Neural cell (in vitro differentiated cells): ENCODE data around the gene PIWIL1. TPM values are rescaled to one million over a fixed set of nuclear protein-coding genes. Genes with fewer than 3 reads are reported as not detected.

ENCODE experiments used
- H2AFZ ChIP-seq: fragments of 200-600, 300-800 bp; sonication (generic), shearing (Covaris generic); 2 replicates; pipeline ENCODE4 v1.6.0; 2014; ENCODE audit warnings: low read depth, mild to moderate bottlenecking, antibody characterized with exemption, low read length, moderate library complexity
- H3F3A ChIP-seq: fragments of 200-600 bp; shearing (Covaris generic); 2 replicates; pipeline ENCODE4 v1.6.1; 2016; ENCODE audit warnings: mild to moderate bottlenecking, moderate library complexity, mixed read lengths, antibody characterized with exemption, low read length; ENCODE audit not compliant: insufficient read depth, poor library complexity, severe bottlenecking
- H3K27ac ChIP-seq: fragments of 200-600, 300-800 bp; sonication (generic), shearing (Covaris generic); 2 replicates; pipeline ENCODE4 v1.5.1; 2014; ENCODE audit warnings: mild to moderate bottlenecking, low read length, moderate library complexity
- H3K27me3 ChIP-seq: fragments of 300-800, 200-600 bp; sonication (generic), shearing (Covaris generic); 2 replicates; pipeline ENCODE4 v1.6.0; 2014; ENCODE audit warnings: mild to moderate bottlenecking, low read depth, low read length, moderate library complexity; ENCODE audit not compliant: insufficient read depth
- H3K36me3 ChIP-seq: fragments of 300-800, 200-600 bp; sonication (generic), shearing (Covaris generic); 2 replicates; pipeline ENCODE4 v1.5.1; 2014; ENCODE audit warnings: mild to moderate bottlenecking, antibody characterized with exemption, low read length, moderate library complexity; ENCODE audit not compliant: insufficient read depth
- H3K4me2 ChIP-seq: fragments of 300-800, 200-600 bp; sonication (generic), shearing (Covaris generic); 2 replicates; pipeline ENCODE4 v1.6.0; 2014; ENCODE audit warnings: mild to moderate bottlenecking, low read length
- H3K4me3 ChIP-seq: fragments of 300-800, 200-600 bp; sonication (generic), shearing (Covaris generic); 2 replicates; pipeline ENCODE4 v1.5.1; 2014; ENCODE audit warnings: mild to moderate bottlenecking, low read length, moderate library complexity
- H3K79me2 ChIP-seq: fragments of 200-600 bp; shearing (Covaris generic); replicated peaks from 2 replicates; pipeline ENCODE4 v1.6.0; 2014; ENCODE audit warnings: mild to moderate bottlenecking, low read length, moderate library complexity; ENCODE audit not compliant: insufficient read depth
- H3K9ac ChIP-seq: fragments of 300-800, 200-600 bp; sonication (generic), shearing (Covaris generic); 2 replicates; pipeline ENCODE4 v1.6.1; 2016; ENCODE audit warnings: mild to moderate bottlenecking, low read length, mixed read lengths
- H3K9me2 ChIP-seq: fragments of 200-600 bp; shearing (Covaris generic); 2 replicates; pipeline ENCODE4 v1.6.1; 2016; ENCODE audit warnings: mild to moderate bottlenecking, low read length, mixed read lengths; ENCODE audit not compliant: insufficient read depth
- H3K9me3 ChIP-seq: fragments of 200-600, 300-800 bp; sonication (generic), shearing (Covaris generic); 2 replicates; pipeline ENCODE4 v1.6.1; 2016; ENCODE audit warnings: mild to moderate bottlenecking, mixed run types, low read length, moderate library complexity, mixed read lengths
- H4K20me1 ChIP-seq: fragments of 200-600 bp; shearing (Covaris generic); 2 replicates; pipeline ENCODE4 v1.6.1; 2016; ENCODE audit warnings: mild to moderate bottlenecking, mixed run types; ENCODE audit not compliant: insufficient read depth
- EP300 ChIP-seq: fragments of 450-650 bp; conservative IDR thresholded peaks from 2 replicates; pipeline ENCODE4 v1.6.1; 2014; ENCODE audit warnings: antibody characterized with exemption, mild to moderate bottlenecking, moderate library complexity; ENCODE audit not compliant: poor library complexity, severe bottlenecking
- EZH2 ChIP-seq: fragments of 200-600, 300-800 bp; shearing (Covaris generic), sonication (generic); IDR thresholded peaks from 2 replicates; pipeline ENCODE4 v1.6.1; 2014; ENCODE audit warnings: antibody characterized with exemption, low read length, borderline replicate concordance, mild to moderate bottlenecking; ENCODE audit not compliant: insufficient read depth, poor library complexity, severe bottlenecking
- MXI1 ChIP-seq: fragments of 450-650 bp; conservative IDR thresholded peaks from 2 replicates; pipeline ENCODE4 v1.6.1; 2014; ENCODE audit warnings: antibody characterized with exemption, mild to moderate bottlenecking; ENCODE audit not compliant: poor library complexity, severe bottlenecking
- POLR2AphosphoS5 ChIP-seq: IDR thresholded peaks from 2 replicates; pipeline ENCODE4 v1.6.1; 2012
- RAD21 ChIP-seq: fragments of 450-650 bp; conservative IDR thresholded peaks from 2 replicates; pipeline ENCODE4 v1.6.1; 2014; ENCODE audit warnings: antibody characterized with exemption, mild to moderate bottlenecking, moderate library complexity
- SMC3 ChIP-seq: fragments of 450-650 bp; conservative IDR thresholded peaks from 2 replicates; pipeline ENCODE4 v1.6.1; 2014; ENCODE audit warnings: antibody characterized with exemption, mild to moderate bottlenecking, moderate library complexity; ENCODE audit not compliant: poor library complexity
- TAF1 ChIP-seq: IDR thresholded peaks from 2 replicates; pipeline ENCODE4 v1.6.1; 2012; ENCODE audit warnings: low read depth
- polyA plus RNA-seq: library from polyadenylated mRNA; depleted of rRNA; stranded (reverse); fragments of >200 nt; gene quantifications from 2 replicates; pipeline ENCODE4 v1.2.3, GENCODE V29; 2014
- TF ChIP-seq, protein P1 (sequence below): IDR thresholded peaks from 2 replicates; pipeline ENCODE4 v1.6.1; 2012; ENCODE audit warnings: borderline replicate concordance
- TF ChIP-seq, protein P2 (sequence below): fragments of 450-650 bp; IDR thresholded peaks from 2 replicates; pipeline ENCODE4 v1.5.1; 2014; ENCODE audit warnings: antibody characterized with exemption, mild to moderate bottlenecking, moderate library complexity; ENCODE audit not compliant: poor library complexity, severe bottlenecking

PIWIL1 gene
- polyA plus RNA-seq, 1 donor from 2014 or later: not detected

DNA sequence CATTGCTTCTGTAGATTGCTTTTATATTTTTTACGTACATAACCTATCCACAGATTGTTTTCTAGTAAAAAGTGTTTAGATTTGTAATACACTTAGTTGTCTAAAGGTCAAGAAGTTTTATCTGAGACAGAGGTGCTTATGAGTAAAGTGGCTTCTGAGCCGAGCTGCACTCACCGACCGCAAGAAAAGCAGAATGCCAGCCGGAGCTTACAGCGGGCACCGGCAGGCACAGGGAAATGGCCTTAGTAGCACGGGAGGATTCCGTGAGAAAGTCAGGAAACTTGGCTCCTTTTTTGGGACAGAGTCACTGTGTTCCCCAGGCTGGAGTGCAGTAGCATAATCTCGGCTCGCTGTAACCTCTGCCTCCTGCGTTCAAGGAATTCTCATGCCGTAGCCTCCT, 29.8 kb downstream of the PIWIL1 start:
- no peaks in the 10 kb centered on the region for H3K27me3 ChIP-seq
- no peak overlapping the region for H3K4me3 ChIP-seq
- TF ChIP-seq, protein P1, sequence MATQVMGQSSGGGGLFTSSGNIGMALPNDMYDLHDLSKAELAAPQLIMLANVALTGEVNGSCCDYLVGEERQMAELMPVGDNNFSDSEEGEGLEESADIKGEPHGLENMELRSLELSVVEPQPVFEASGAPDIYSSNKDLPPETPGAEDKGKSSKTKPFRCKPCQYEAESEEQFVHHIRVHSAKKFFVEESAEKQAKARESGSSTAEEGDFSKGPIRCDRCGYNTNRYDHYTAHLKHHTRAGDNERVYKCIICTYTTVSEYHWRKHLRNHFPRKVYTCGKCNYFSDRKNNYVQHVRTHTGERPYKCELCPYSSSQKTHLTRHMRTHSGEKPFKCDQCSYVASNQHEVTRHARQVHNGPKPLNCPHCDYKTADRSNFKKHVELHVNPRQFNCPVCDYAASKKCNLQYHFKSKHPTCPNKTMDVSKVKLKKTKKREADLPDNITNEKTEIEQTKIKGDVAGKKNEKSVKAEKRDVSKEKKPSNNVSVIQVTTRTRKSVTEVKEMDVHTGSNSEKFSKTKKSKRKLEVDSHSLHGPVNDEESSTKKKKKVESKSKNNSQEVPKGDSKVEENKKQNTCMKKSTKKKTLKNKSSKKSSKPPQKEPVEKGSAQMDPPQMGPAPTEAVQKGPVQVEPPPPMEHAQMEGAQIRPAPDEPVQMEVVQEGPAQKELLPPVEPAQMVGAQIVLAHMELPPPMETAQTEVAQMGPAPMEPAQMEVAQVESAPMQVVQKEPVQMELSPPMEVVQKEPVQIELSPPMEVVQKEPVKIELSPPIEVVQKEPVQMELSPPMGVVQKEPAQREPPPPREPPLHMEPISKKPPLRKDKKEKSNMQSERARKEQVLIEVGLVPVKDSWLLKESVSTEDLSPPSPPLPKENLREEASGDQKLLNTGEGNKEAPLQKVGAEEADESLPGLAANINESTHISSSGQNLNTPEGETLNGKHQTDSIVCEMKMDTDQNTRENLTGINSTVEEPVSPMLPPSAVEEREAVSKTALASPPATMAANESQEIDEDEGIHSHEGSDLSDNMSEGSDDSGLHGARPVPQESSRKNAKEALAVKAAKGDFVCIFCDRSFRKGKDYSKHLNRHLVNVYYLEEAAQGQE: no peak
- TF ChIP-seq SMC3 (no peak), RAD21 (no peak), MXI1 (no peak)
- TF ChIP-seq, protein P2, sequence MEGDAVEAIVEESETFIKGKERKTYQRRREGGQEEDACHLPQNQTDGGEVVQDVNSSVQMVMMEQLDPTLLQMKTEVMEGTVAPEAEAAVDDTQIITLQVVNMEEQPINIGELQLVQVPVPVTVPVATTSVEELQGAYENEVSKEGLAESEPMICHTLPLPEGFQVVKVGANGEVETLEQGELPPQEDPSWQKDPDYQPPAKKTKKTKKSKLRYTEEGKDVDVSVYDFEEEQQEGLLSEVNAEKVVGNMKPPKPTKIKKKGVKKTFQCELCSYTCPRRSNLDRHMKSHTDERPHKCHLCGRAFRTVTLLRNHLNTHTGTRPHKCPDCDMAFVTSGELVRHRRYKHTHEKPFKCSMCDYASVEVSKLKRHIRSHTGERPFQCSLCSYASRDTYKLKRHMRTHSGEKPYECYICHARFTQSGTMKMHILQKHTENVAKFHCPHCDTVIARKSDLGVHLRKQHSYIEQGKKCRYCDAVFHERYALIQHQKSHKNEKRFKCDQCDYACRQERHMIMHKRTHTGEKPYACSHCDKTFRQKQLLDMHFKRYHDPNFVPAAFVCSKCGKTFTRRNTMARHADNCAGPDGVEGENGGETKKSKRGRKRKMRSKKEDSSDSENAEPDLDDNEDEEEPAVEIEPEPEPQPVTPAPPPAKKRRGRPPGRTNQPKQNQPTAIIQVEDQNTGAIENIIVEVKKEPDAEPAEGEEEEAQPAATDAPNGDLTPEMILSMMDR: no peak
- no peaks in the 10 kb centered on the region for H4K20me1 ChIP-seq
- H3K9ac ChIP-seq: no peak overlapping the region
- H2AFZ ChIP-seq: no peak overlapping the region
- no peaks in the 10 kb centered on the region for H3K9me2 ChIP-seq
- no peaks in the 10 kb centered on the region for H3F3A ChIP-seq
- no peaks in the 10 kb centered on the region for H3K36me3 ChIP-seq
- H3K79me2 ChIP-seq: no peaks in the 10 kb centered on the region
- H3K9me3 ChIP-seq: no peaks in the 10 kb centered on the region
- H3K4me2 ChIP-seq: no peak overlapping the region
- no peak overlapping the region for H3K27ac ChIP-seq

DNA sequence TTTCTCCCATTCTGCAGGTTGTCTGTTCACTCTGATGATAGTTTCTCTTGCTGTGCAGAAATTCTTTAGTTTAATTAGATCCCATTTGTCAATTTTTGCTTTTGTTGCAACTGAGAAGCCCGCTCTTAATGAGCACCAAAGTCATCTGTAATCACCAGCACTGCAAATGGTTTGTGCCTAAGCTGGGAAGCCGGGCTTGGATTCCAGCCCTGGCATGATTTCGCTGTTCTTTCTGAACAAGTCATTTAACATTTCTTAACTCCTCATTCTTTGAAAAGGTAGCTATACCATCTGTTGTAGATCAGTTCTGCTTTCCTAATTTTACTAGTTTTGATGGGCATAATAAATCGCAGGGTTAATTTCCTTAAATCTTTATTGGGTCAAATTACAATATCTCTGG, 32.1 kb downstream of the PIWIL1 start:
- Histone ChIP-seq H2AFZ (no peak overlapping the region), H3K79me2 (no peaks in the 10 kb centered on the region), H3K9me2 (no peaks in the 10 kb centered on the region), H3K4me2 (no peak overlapping the region), H3K27me3 (no peaks in the 10 kb centered on the region), H3K9ac (no peak overlapping the region), H3K36me3 (no peaks in the 10 kb centered on the region), H3F3A (no peaks in the 10 kb centered on the region), H4K20me1 (no peaks in the 10 kb centered on the region), H3K4me3 (no peak overlapping the region), H3K9me3 (no peaks in the 10 kb centered on the region), H3K27ac (no peak overlapping the region)
- TF ChIP-seq, protein P1: no peak
- TF ChIP-seq MXI1 (no peak), RAD21 (no peak), TAF1 (no peak), SMC3 (no peak), EP300 (no peak), POLR2AphosphoS5 (no peak), EZH2 (no peak)
- TF ChIP-seq, protein P2: no peak
